Upper lobe of left lung (tissue), 4 donors: ENCODE results near the gene KLHL7.

Experiments used
- CTCF ChIP-seq, 6 experiments: fragments of 450-650 bp in 4 of 6; fragments of 200-600 bp in 2 of 6; sonication (generic) in 2 of 6; IDR thresholded peaks; one replicate each; pipeline ENCODE4 v1.5.1; 2016 to 2019; ENCODE audit warnings: antibody characterized with exemption in 6 of 6
- POLR2AphosphoS5 ChIP-seq, 2 donors: sonication (generic); formaldehyde crosslinking; IDR thresholded peaks; one replicate each; pipeline ENCODE4 v1.5.1; 2017; ENCODE audit warnings: antibody characterized with exemption in 2 of 2

GRCh38 chr7:23075571-23075970, 30.0 kb upstream of the KLHL7 start:
- TF ChIP-seq CTCF (IDR thresholded peaks at IDR 0.05) (no peak), POLR2AphosphoS5 (IDR thresholded peaks at IDR 0.05) (no peak)
